Hepatocyte (in vitro differentiated cells): ENCODE measurements around the gene PHF11. TPM values are rescaled to one million over a fixed set of nuclear protein-coding genes. Genes with fewer than 3 reads are reported as not detected.
"Not testable (repeated sequence)": the region's sequence is repeated elsewhere in the genome, so short reads cannot be mapped to it uniquely, and the experiment has no call there.

Experiments
- DNase-seq: peaks from one replicate; pipeline ENCODE4 v3.0.0-alpha.2; 2016; ENCODE audit warnings: low spot score
- H2AFZ ChIP-seq: fragments of 200-600 bp; sonication (generic); 2 replicates; pipeline ENCODE4 v1.6.0; 2016; ENCODE audit warnings: antibody characterized with exemption, mild to moderate bottlenecking
- H3K27ac ChIP-seq: fragments of 200-600 bp; sonication (generic); 2 replicates; pipeline ENCODE4 v1.5.1; 2016; ENCODE audit warnings: mild to moderate bottlenecking
- H3K27me3 ChIP-seq: fragments of 200-600 bp; sonication (generic); 2 replicates; pipeline ENCODE4 v1.6.1; 2016
- H3K36me3 ChIP-seq: fragments of 200-600 bp; sonication (generic); replicated peaks from 2 replicates; pipeline ENCODE4 v1.5.1; 2016; ENCODE audit warnings: low read depth; ENCODE audit not compliant: insufficient read depth
- H3K4me1 ChIP-seq: fragments of 200-600 bp; sonication (generic); 2 replicates; pipeline ENCODE4 v1.5.1; 2016; ENCODE audit warnings: mild to moderate bottlenecking, moderate library complexity; ENCODE audit not compliant: insufficient read depth
- H3K4me2 ChIP-seq: fragments of 200-600 bp; sonication (generic); 2 replicates; pipeline ENCODE4 v1.6.0; 2016
- H3K4me3 ChIP-seq: fragments of 200-600 bp; sonication (generic); 2 replicates; pipeline ENCODE4 v1.5.1; 2016; ENCODE audit warnings: mild to moderate bottlenecking
- H3K79me2 ChIP-seq: fragments of 200-600 bp; sonication (generic); 2 replicates; pipeline ENCODE4 v1.6.0; 2017; ENCODE audit warnings: mild to moderate bottlenecking
- H3K9me2 ChIP-seq: fragments of 200-600 bp; sonication (generic); replicated peaks from 2 replicates; pipeline ENCODE4 v1.6.0; 2017; ENCODE audit warnings: mild to moderate bottlenecking; ENCODE audit not compliant: insufficient read depth
- H3K9me3 ChIP-seq: fragments of 200-600 bp; sonication (generic); 2 replicates; pipeline ENCODE4 v1.5.1; 2016; ENCODE audit warnings: low read depth, mild to moderate bottlenecking
- H4K20me1 ChIP-seq: fragments of 200-600 bp; sonication (generic); 2 replicates; pipeline ENCODE4 v1.6.0; 2016; ENCODE audit warnings: mild to moderate bottlenecking; ENCODE audit not compliant: insufficient read depth, poor library complexity, severe bottlenecking
- EZH2 ChIP-seq: fragments of 200-600 bp; sonication (generic); IDR thresholded peaks from 2 replicates; pipeline ENCODE4 v1.6.1; 2016; ENCODE audit warnings: antibody characterized with exemption, mild to moderate bottlenecking, borderline replicate concordance
- EZH2phosphoT487 ChIP-seq: fragments of 200-600 bp; sonication (generic); IDR thresholded peaks from one replicate; pipeline ENCODE4 v1.6.1; 2018; ENCODE audit warnings: antibody characterized with exemption, mild to moderate bottlenecking, low read depth, moderate library complexity; ENCODE audit not compliant: unreplicated experiment, severe bottlenecking
- WGBS: methylation state at CpG from one replicate; pipeline ENCODE4 v1.1.6; 2016; ENCODE audit warnings: low lambda C conversion rate; ENCODE audit errors: missing lambda C conversion rate; 5-methylcytosine and 5-hydroxymethylcytosine counted together
- polyA plus RNA-seq: library from polyadenylated mRNA; unstranded; fragments of >200 nt; fragmentation: Nextera tagmentation; extraction: Ambion mirVana; gene quantifications from 2 replicates; pipeline ENCODE4 v1.2.1, GENCODE V29; 2016
- total RNA-seq: library from RNA; depleted of rRNA; stranded (reverse); fragments of >200 nt; gene quantifications from 2 replicates; pipeline ENCODE4 v1.2.3, GENCODE V29; 2014
- TF ChIP-seq, protein P1 (sequence below): fragments of 200-600 bp; sonication (generic); IDR thresholded peaks from 2 replicates; pipeline ENCODE4 v1.5.1; 2016; ENCODE audit warnings: antibody characterized with exemption, mild to moderate bottlenecking; ENCODE audit not compliant: poor library complexity

Gene PHF11
- total and polyA plus RNA-seq, 2 experiments from 2014 or later = 14.4 to 17.7 TPM

- TF ChIP-seq EZH2 (no peak), EZH2phosphoT487 (no peak)
- TF ChIP-seq, protein P1, sequence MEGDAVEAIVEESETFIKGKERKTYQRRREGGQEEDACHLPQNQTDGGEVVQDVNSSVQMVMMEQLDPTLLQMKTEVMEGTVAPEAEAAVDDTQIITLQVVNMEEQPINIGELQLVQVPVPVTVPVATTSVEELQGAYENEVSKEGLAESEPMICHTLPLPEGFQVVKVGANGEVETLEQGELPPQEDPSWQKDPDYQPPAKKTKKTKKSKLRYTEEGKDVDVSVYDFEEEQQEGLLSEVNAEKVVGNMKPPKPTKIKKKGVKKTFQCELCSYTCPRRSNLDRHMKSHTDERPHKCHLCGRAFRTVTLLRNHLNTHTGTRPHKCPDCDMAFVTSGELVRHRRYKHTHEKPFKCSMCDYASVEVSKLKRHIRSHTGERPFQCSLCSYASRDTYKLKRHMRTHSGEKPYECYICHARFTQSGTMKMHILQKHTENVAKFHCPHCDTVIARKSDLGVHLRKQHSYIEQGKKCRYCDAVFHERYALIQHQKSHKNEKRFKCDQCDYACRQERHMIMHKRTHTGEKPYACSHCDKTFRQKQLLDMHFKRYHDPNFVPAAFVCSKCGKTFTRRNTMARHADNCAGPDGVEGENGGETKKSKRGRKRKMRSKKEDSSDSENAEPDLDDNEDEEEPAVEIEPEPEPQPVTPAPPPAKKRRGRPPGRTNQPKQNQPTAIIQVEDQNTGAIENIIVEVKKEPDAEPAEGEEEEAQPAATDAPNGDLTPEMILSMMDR = no peak
- WGBS = 82% methylated on average over 2 of the region's 2 CpGs
- Histone ChIP-seq H3K79me2 (no peaks in the 10 kb centered on the region), H3K9me3 (no peaks in the 10 kb centered on the region), H3K9me2 (no peaks in the 10 kb centered on the region), H3K27me3 (no peaks in the 10 kb centered on the region), H3K27ac (no peak overlapping the region), H2AFZ (no peak overlapping the region), H3K4me1 (no peaks in the 10 kb centered on the region), H3K4me2 (no peak overlapping the region), H3K4me3 (no peak overlapping the region), H4K20me1 (no peaks in the 10 kb centered on the region), H3K36me3 (no peaks in the 10 kb centered on the region)
- DNase-seq = no peak
Observed at GRCh38 chr13:49488563-49488962, 7.2 kb upstream of the PHF11 start.

- Histone ChIP-seq H2AFZ (peak overlapping the region; percentile 100), H4K20me1 (no peaks in the 10 kb centered on the region), H3K4me3 (peak overlapping the region; percentile 84), H3K79me2 (no peaks in the 10 kb centered on the region), H3K4me2 (peak overlapping the region; percentile 88), H3K27ac (peak overlapping the region; percentile 98), H3K9me3 (no peaks in the 10 kb centered on the region), H3K36me3 (no peaks in the 10 kb centered on the region), H3K4me1 (peaks cover 3% of the 10 kb centered on the region), H3K27me3 (no peaks in the 10 kb centered on the region), H3K9me2 (no peaks in the 10 kb centered on the region)
- TF ChIP-seq, protein P1 = no peak
- no peak for TF ChIP-seq EZH2phosphoT487
- no peak for TF ChIP-seq EZH2
- no peak for DNase-seq
- 92% methylated on average over 2 of the region's 2 CpGs for WGBS
Observed at GRCh38 chr13:49494645-49495044, 1.1 kb upstream of the PHF11 start.

- DNase-seq, H3K79me2 ChIP-seq, H3K9me2 ChIP-seq, H2AFZ ChIP-seq, H3K9me3 ChIP-seq, H3K36me3 ChIP-seq, H4K20me1 ChIP-seq, H3K27me3 ChIP-seq, H3K4me3 ChIP-seq, H3K4me1 ChIP-seq: not testable (repeated sequence)
- 92% methylated on average over 11 of the region's 11 CpGs for WGBS
- Histone ChIP-seq H3K4me2 (peak overlapping the region; percentile 88), H3K27ac (peak overlapping the region; percentile 98)
Observed at GRCh38 chr13:49496837-49497236, 1.1 kb downstream of the PHF11 start.

GRCh38 chr13:49497272-49497671, 1.5 kb downstream of the PHF11 start:
- no peaks in the 10 kb centered on the region for H3K27me3 ChIP-seq
- H3K36me3 ChIP-seq = no peaks in the 10 kb centered on the region
- H3K4me3 ChIP-seq = no peak overlapping the region
- no peak for DNase-seq
- H3K27ac ChIP-seq = no peak overlapping the region
- WGBS = 93% methylated on average over 5 of the region's 5 CpGs
- H2AFZ ChIP-seq = no peak overlapping the region
- peaks cover 3% of the 10 kb centered on the region for H3K4me1 ChIP-seq
- H3K4me2 ChIP-seq = no peak overlapping the region
- TF ChIP-seq EZH2 = no peak
- no peak for TF ChIP-seq EZH2phosphoT487
- TF ChIP-seq, protein P1 = no peak
- no peaks in the 10 kb centered on the region for H4K20me1 ChIP-seq
- no peaks in the 10 kb centered on the region for H3K9me3 ChIP-seq
- no peaks in the 10 kb centered on the region for H3K9me2 ChIP-seq
- H3K79me2 ChIP-seq = no peaks in the 10 kb centered on the region
